HCT116 (cell line): ENCODE data around the gene ATRN. TPM values are rescaled to one million over a fixed set of nuclear protein-coding genes. Genes with fewer than 3 reads are reported as not detected.

Experiments
- ATAC-seq: fragments of 200-7000 bp; cut with Tn5 transposase; 2 replicates; pipeline ENCODE4 v1.9.1; 2020; ENCODE audit warnings: mild to moderate bottlenecking, moderate library complexity
- BruUV-seq: library from RNA; stranded (reverse); fragments of 400-500 nt; replicated peaks from 2 replicates; lab custom pipeline; 2021; lab: Mats Ljungman, UMichigan
- CTCF ChIA-PET: fragments of 300-600 bp; sonication (Branson Sonifier 250); formaldehyde crosslinking; loops from one replicate; lab custom pipeline; 2021; ENCODE audit warnings: antibody characterized with exemption; lab: Charles Lee
- POLR2A ChIA-PET: fragments of 300-600, 350-600 bp; sonication (Branson Sonifier 250); formaldehyde crosslinking; loops from one replicate; lab custom pipeline; 2021; ENCODE audit warnings: antibody characterized with exemption; lab: Charles Lee
- RAD21 ChIA-PET, 2 experiments: fragments of 300-600 bp; sonication (Branson Sonifier 250); formaldehyde crosslinking; loops; one replicate each; lab custom pipeline; 2023; ENCODE audit warnings: low total read pairs in 2 of 2; ENCODE audit not compliant: uncharacterized antibody in 2 of 2, unreplicated experiment in 2 of 2, low non-redundant PET in 1 of 2; lab: Charles Lee
- DNase-seq: peaks from one replicate; pipeline ENCODE4 v3.0.0-alpha.2; 2010; ENCODE audit warnings: low read depth, low spot score
- H2AFZ ChIP-seq: fragments of 200-600 bp; shearing (Covaris generic), sonication (generic); 2 replicates; pipeline ENCODE4 v1.6.1; 2017; ENCODE audit warnings: low read depth, mixed run types, mixed read lengths, antibody characterized with exemption, low read length; ENCODE audit not compliant: poor library complexity, severe bottlenecking
- H3K27ac ChIP-seq: 2 replicates; pipeline ENCODE4 v1.5.1; 2012; ENCODE audit warnings: low read depth, low read length
- H3K27me3 ChIP-seq: fragments of 200-600 bp; sonication (generic); 2 replicates; pipeline ENCODE4 v1.6.1; 2016; ENCODE audit warnings: mixed run types, low read length, mixed read lengths; ENCODE audit not compliant: insufficient read depth
- H3K36me3 ChIP-seq, 2 experiments: fragments of 200-500 bp in 1 of 2; fragments of 200-600 bp in 1 of 2; sonication (Bioruptor generic) in 1 of 2; sonication (generic) in 1 of 2; 2 replicates each; pipeline versions ENCODE4 v1.5.1 to v1.6.1; 2014 to 2016; ENCODE audit warnings: low read length in 2 of 2, inconsistent platforms in 1 of 2, mixed read lengths in 1 of 2, mixed run types in 1 of 2; ENCODE audit not compliant: insufficient read depth in 2 of 2, control insufficient read depth in 1 of 2
- H3K4me1 ChIP-seq, 2 experiments: fragments of 200-600 bp in 1 of 2; sonication (generic) in 1 of 2; 2 replicates each; pipeline versions ENCODE4 v1.5.1 to v1.6.1; 2012 to 2017; ENCODE audit warnings: low read length in 2 of 2, inconsistent platforms in 1 of 2, mild to moderate bottlenecking in 1 of 2, mixed read lengths in 1 of 2, mixed run types in 1 of 2, moderate library complexity in 1 of 2; ENCODE audit not compliant: insufficient read depth in 2 of 2, control insufficient read depth in 1 of 2
- H3K4me2 ChIP-seq: fragments of 200-600 bp; sonication (generic); 2 replicates; pipeline ENCODE4 v1.6.1; 2017; ENCODE audit warnings: mixed run types, low read length, mixed read lengths
- H3K4me3 ChIP-seq, 2 experiments: fragments of 200-600 bp in 1 of 2; sonication (generic) in 1 of 2; replicated peaks in 1 of 2; 2 replicates each; pipeline ENCODE4 v1.5.1; 2011 to 2016; ENCODE audit warnings: low read length in 2 of 2, control low read depth in 1 of 2, low read depth in 1 of 2, mild to moderate bottlenecking in 1 of 2, mixed read lengths in 1 of 2, mixed run types in 1 of 2
- H3K79me2 ChIP-seq: fragments of 200-600 bp; sonication (generic); 2 replicates; pipeline ENCODE4 v1.6.1; 2017; ENCODE audit warnings: mild to moderate bottlenecking, mixed run types, low read length, moderate library complexity, mixed read lengths; ENCODE audit not compliant: insufficient read depth
- H3K9ac ChIP-seq: fragments of 200-600 bp; sonication (generic); 2 replicates; pipeline ENCODE4 v1.6.1; 2016; ENCODE audit warnings: low read length, mixed read lengths
- H3K9me2 ChIP-seq: fragments of 200-600 bp; sonication (generic), shearing (Covaris generic); 2 replicates; pipeline ENCODE4 v1.6.1; 2017; ENCODE audit warnings: mixed run types, mild to moderate bottlenecking, moderate library complexity; ENCODE audit not compliant: insufficient read depth
- H3K9me3 ChIP-seq, 2 experiments: fragments of 200-500 bp in 1 of 2; fragments of 200-600 bp in 1 of 2; sonication (Bioruptor generic) in 1 of 2; sonication (generic) in 1 of 2; 2 replicates each; pipeline ENCODE4 v1.6.1; 2014 to 2017; ENCODE audit warnings: low read length in 2 of 2, mixed read lengths in 2 of 2, inconsistent platforms in 1 of 2, low read depth in 1 of 2, mild to moderate bottlenecking in 1 of 2, mixed run types in 1 of 2, moderate library complexity in 1 of 2; ENCODE audit not compliant: control insufficient read depth in 1 of 2, insufficient read depth in 1 of 2
- H4K20me1 ChIP-seq: fragments of 200-600 bp; sonication (generic), shearing (Covaris generic); 2 replicates; pipeline ENCODE4 v1.6.1; 2017; ENCODE audit warnings: mixed run types, mild to moderate bottlenecking, moderate library complexity; ENCODE audit not compliant: insufficient read depth
- CBX3 ChIP-seq: IDR thresholded peaks from 2 replicates; pipeline ENCODE4 v1.6.1; 2012; ENCODE audit warnings: low read depth
- CEBPB ChIP-seq: IDR thresholded peaks from 2 replicates; pipeline ENCODE4 v1.6.1; 2012; ENCODE audit warnings: low read depth
- EGR1 ChIP-seq: IDR thresholded peaks from 2 replicates; pipeline ENCODE4 v1.6.1; 2012; ENCODE audit warnings: low read depth
- ELF1 ChIP-seq: IDR thresholded peaks from 2 replicates; pipeline ENCODE4 v1.6.1; 2012; ENCODE audit warnings: low read depth, borderline replicate concordance
- EZH2phosphoT487 ChIP-seq: fragments of 200-600 bp; IDR thresholded peaks from 2 replicates; pipeline ENCODE4 v1.6.1; 2018; ENCODE audit warnings: antibody characterized with exemption, borderline replicate concordance
- FOSL1 ChIP-seq: IDR thresholded peaks from 2 replicates; pipeline ENCODE4 v1.6.1; 2012; ENCODE audit warnings: low read depth
- JUND ChIP-seq: IDR thresholded peaks from 2 replicates; pipeline ENCODE4 v1.6.1; 2012
- POLR2A ChIP-seq: IDR thresholded peaks from 2 replicates; pipeline ENCODE4 v1.7.0; 2011; ENCODE audit warnings: borderline replicate concordance; ENCODE audit not compliant: insufficient read depth, insufficient read length; ENCODE audit errors: extremely low read depth
- POLR2AphosphoS5 ChIP-seq: IDR thresholded peaks from 2 replicates; pipeline ENCODE4 v1.6.1; 2011; ENCODE audit warnings: mild to moderate bottlenecking, low read depth, low read length, moderate library complexity
- RAD21 ChIP-seq: IDR thresholded peaks from 2 replicates; pipeline ENCODE4 v1.6.1; 2012; ENCODE audit warnings: low read depth, mild to moderate bottlenecking
- REST ChIP-seq: IDR thresholded peaks from 2 replicates; pipeline ENCODE4 v1.6.1; 2012; ENCODE audit warnings: low read depth
- SIN3A ChIP-seq: IDR thresholded peaks from 2 replicates; pipeline ENCODE4 v1.6.1; 2012; ENCODE audit warnings: low read depth
- SRF ChIP-seq: IDR thresholded peaks from 2 replicates; pipeline ENCODE4 v1.6.1; 2012; ENCODE audit warnings: low read depth
- TCF7L2 ChIP-seq: IDR thresholded peaks from 2 replicates; pipeline ENCODE4 v1.7.0; 2011; ENCODE audit warnings: borderline replicate concordance, inconsistent platforms; ENCODE audit not compliant: insufficient read depth, insufficient read length; ENCODE audit errors: extremely low read depth
- YY1 ChIP-seq: IDR thresholded peaks from 2 replicates; pipeline ENCODE4 v1.6.1; 2011; ENCODE audit warnings: low read length, low read depth, moderate library complexity, mild to moderate bottlenecking; ENCODE audit not compliant: insufficient replicate concordance; ENCODE audit errors: extremely low read depth
- ZFX ChIP-seq: fragments of 450-650 bp; IDR thresholded peaks from 2 replicates; pipeline ENCODE4 v1.6.1; 2017
- ZNF274 ChIP-seq: fragments of 200-500 bp; sonication (Bioruptor generic); IDR thresholded peaks from 2 replicates; pipeline ENCODE4 v1.6.1; 2014; ENCODE audit warnings: mild to moderate bottlenecking, low read depth, low read length, inconsistent platforms
- intact Hi-C: fragments of 100-400 bp; cut with micrococcal nuclease; formaldehyde crosslinking; loops from 2 replicates; pipeline ENCODE4 v1.10.0; 2022
- total RNA-seq: library from RNA; stranded (reverse); gene quantifications from one replicate; pipeline ENCODE4 v1.2.1, GENCODE V29; 2021; ENCODE audit not compliant: unreplicated experiment
- TF ChIP-seq, protein P1 (sequence below): IDR thresholded peaks from 2 replicates; pipeline ENCODE4 v1.6.1; 2012
- TF ChIP-seq, protein P2 (sequence below): IDR thresholded peaks from 2 replicates; pipeline ENCODE4 v1.6.1; 2012
- TF ChIP-seq, protein P3 (sequence below), 3 experiments: fragments of 200-600 bp in 1 of 3; sonication (generic) in 1 of 3; IDR thresholded peaks in 2 of 3; conservative IDR thresholded peaks in 1 of 3; 2 replicates each; pipeline ENCODE4 v1.5.1; 2012 to 2017; ENCODE audit warnings: low read depth in 2 of 3, low read length in 2 of 3, antibody characterized with exemption in 1 of 3, borderline replicate concordance in 1 of 3, control low read depth in 1 of 3, mild to moderate bottlenecking in 1 of 3, mixed read lengths in 1 of 3, mixed run types in 1 of 3, moderate library complexity in 1 of 3; ENCODE audit not compliant: insufficient read depth in 1 of 3

ATRN gene
- total RNA-seq, 1 experiment from 2014 or later: 24.4 TPM

- H3K9me3 ChIP-seq: no peaks in the 10 kb centered on the region
- TF ChIP-seq SIN3A: no peak
- TF ChIP-seq, protein P1, sequence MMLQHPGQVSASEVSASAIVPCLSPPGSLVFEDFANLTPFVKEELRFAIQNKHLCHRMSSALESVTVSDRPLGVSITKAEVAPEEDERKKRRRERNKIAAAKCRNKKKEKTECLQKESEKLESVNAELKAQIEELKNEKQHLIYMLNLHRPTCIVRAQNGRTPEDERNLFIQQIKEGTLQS: no peak
- TF ChIP-seq TCF7L2: no peak
- no peak for TF ChIP-seq SRF
- TF ChIP-seq FOSL1: no peak
- TF ChIP-seq REST: no peak
- no peak for TF ChIP-seq RAD21
- TF ChIP-seq JUND: no peak
- TF ChIP-seq YY1: no peak
- TF ChIP-seq ELF1: no peak
- TF ChIP-seq, protein P2, sequence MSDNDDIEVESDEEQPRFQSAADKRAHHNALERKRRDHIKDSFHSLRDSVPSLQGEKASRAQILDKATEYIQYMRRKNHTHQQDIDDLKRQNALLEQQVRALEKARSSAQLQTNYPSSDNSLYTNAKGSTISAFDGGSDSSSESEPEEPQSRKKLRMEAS: no peak
- no peak for TF ChIP-seq CBX3
- TF ChIP-seq POLR2AphosphoS5: no peak
- no peak for TF ChIP-seq ZFX
- no peak for TF ChIP-seq EZH2phosphoT487
- TF ChIP-seq, protein P3, sequence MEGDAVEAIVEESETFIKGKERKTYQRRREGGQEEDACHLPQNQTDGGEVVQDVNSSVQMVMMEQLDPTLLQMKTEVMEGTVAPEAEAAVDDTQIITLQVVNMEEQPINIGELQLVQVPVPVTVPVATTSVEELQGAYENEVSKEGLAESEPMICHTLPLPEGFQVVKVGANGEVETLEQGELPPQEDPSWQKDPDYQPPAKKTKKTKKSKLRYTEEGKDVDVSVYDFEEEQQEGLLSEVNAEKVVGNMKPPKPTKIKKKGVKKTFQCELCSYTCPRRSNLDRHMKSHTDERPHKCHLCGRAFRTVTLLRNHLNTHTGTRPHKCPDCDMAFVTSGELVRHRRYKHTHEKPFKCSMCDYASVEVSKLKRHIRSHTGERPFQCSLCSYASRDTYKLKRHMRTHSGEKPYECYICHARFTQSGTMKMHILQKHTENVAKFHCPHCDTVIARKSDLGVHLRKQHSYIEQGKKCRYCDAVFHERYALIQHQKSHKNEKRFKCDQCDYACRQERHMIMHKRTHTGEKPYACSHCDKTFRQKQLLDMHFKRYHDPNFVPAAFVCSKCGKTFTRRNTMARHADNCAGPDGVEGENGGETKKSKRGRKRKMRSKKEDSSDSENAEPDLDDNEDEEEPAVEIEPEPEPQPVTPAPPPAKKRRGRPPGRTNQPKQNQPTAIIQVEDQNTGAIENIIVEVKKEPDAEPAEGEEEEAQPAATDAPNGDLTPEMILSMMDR (IDR thresholded peaks at IDR 0.05 in 2 of 3, conservative IDR thresholded peaks at IDR 0.05 in 1 of 3; ENCODE audit: borderline replicate concordance in 1 of 3, insufficient read depth in 1 of 3, low read depth in 2 of 3, low read length in 2 of 3): no peak
- no peak for TF ChIP-seq POLR2A
- no peak for TF ChIP-seq EGR1
- TF ChIP-seq ZNF274: no peak
- no peak for TF ChIP-seq CEBPB
- ATAC-seq (no peak), DNase-seq (no peak)
- no peak overlapping the region for H3K9ac ChIP-seq
- no peak overlapping the region for H3K4me2 ChIP-seq
- H3K36me3 ChIP-seq: no peaks in the 10 kb centered on the region
- RAD21 ChIA-PET: no interaction called here
- no peak overlapping the region for H3K27ac ChIP-seq
- H3K9me2 ChIP-seq: no peaks in the 10 kb centered on the region
- no peak overlapping the region for H3K4me3 ChIP-seq
- H4K20me1 ChIP-seq: no peaks in the 10 kb centered on the region
- H3K27me3 ChIP-seq: no peaks in the 10 kb centered on the region
- no peak overlapping the region for H2AFZ ChIP-seq
- intact Hi-C loops: no loop called here
- POLR2A ChIA-PET: no interaction called here
- CTCF ChIA-PET: interaction anchor here (1.2 kb wide), 1 partner anchor 24 kb away, joined by 3 read pairs; no protein-coding TSS in a partner anchor
- no peaks in the 10 kb centered on the region for H3K4me1 ChIP-seq
- no TSS peak for BruUV-seq
- no peaks in the 10 kb centered on the region for H3K79me2 ChIP-seq
Observed at GRCh38 chr20:3539311-3540107, 68.7 kb downstream of the ATRN start.
